Neural progenitor cell (in vitro differentiated cells): ENCODE data around the gene OMP. TPM values are rescaled to one million over a fixed set of nuclear protein-coding genes. Genes with fewer than 3 reads are reported as not detected.

Source experiments
- DNase-seq: peaks from one replicate; pipeline ENCODE4 v3.0.0-alpha.2; 2016; ENCODE audit warnings: low spot score
- H2AFZ ChIP-seq: fragments of 200-600 bp; sonication (generic); replicated peaks from 2 replicates; pipeline ENCODE4 v1.6.1; 2016; ENCODE audit warnings: antibody characterized with exemption
- H3F3A ChIP-seq: fragments of 200-600 bp; sonication (generic); 2 replicates; pipeline ENCODE4 v1.6.1; 2016; ENCODE audit warnings: antibody characterized with exemption, low read depth
- H3K27ac ChIP-seq: fragments of 200-600 bp; sonication (generic); 2 replicates; pipeline ENCODE4 v1.5.1; 2016; ENCODE audit warnings: mild to moderate bottlenecking
- H3K27me3 ChIP-seq: fragments of 200-600 bp; sonication (generic); 2 replicates; pipeline ENCODE4 v1.6.1; 2016; ENCODE audit warnings: mild to moderate bottlenecking, moderate library complexity
- H3K36me3 ChIP-seq: fragments of 200-600 bp; sonication (generic); 2 replicates; pipeline ENCODE4 v1.5.1; 2016
- H3K4me1 ChIP-seq: fragments of 200-600 bp; sonication (generic); 2 replicates; pipeline ENCODE4 v1.6.1; 2016; ENCODE audit warnings: mixed run types
- H3K4me2 ChIP-seq: fragments of 200-600 bp; sonication (generic); 2 replicates; pipeline ENCODE4 v1.6.1; 2016
- H3K4me3 ChIP-seq: fragments of 200-600 bp; sonication (generic); 2 replicates; pipeline ENCODE4 v1.5.1; 2016
- H3K79me2 ChIP-seq: fragments of 200-600 bp; sonication (generic); 2 replicates; pipeline ENCODE4 v1.6.1; 2016; ENCODE audit warnings: low read depth
- H3K9ac ChIP-seq: fragments of 200-600 bp; sonication (generic); 2 replicates; pipeline ENCODE4 v1.6.1; 2016
- H3K9me3 ChIP-seq: fragments of 200-600 bp; sonication (generic); 2 replicates; pipeline ENCODE4 v1.5.1; 2016; ENCODE audit warnings: low read depth
- H4K20me1 ChIP-seq: fragments of 200-600 bp; sonication (generic); 2 replicates; pipeline ENCODE4 v1.6.1; 2016; ENCODE audit warnings: low read depth
- H3K27ac Mint-ChIP-seq: 3 replicates; pipeline ENCODE4 v1.8.0; 2021; ENCODE audit warnings: mixed read lengths
- H3K27me3 Mint-ChIP-seq: 2 replicates; pipeline ENCODE4 v1.8.0; 2022; ENCODE audit warnings: low read depth, mild to moderate bottlenecking, inconsistent platforms, moderate library complexity, mixed read lengths; ENCODE audit not compliant: insufficient read depth
- H3K36me3 Mint-ChIP-seq: 3 replicates; pipeline ENCODE4 v1.8.0; 2021; ENCODE audit warnings: mixed read lengths
- H3K4me1 Mint-ChIP-seq: 3 replicates; pipeline ENCODE4 v1.8.0; 2021; ENCODE audit warnings: mixed read lengths
- H3K4me3 Mint-ChIP-seq: 3 replicates; pipeline ENCODE4 v1.8.0; 2021; ENCODE audit warnings: mild to moderate bottlenecking, moderate library complexity, mixed read lengths
- H3K9me3 Mint-ChIP-seq: 3 replicates; pipeline ENCODE4 v1.8.0; 2020; ENCODE audit warnings: mixed read lengths
- CTCF ChIP-seq: fragments of 200-600 bp; sonication (generic); IDR thresholded peaks from 2 replicates; pipeline ENCODE4 v1.5.1; 2017; ENCODE audit warnings: antibody characterized with exemption, mild to moderate bottlenecking
- EZH2 ChIP-seq: fragments of 200-600 bp; sonication (generic); IDR thresholded peaks from 2 replicates; pipeline ENCODE4 v1.6.1; 2017; ENCODE audit warnings: antibody characterized with exemption, mild to moderate bottlenecking, moderate library complexity
- EZH2phosphoT487 ChIP-seq: fragments of 200-600 bp; sonication (generic); IDR thresholded peaks from 2 replicates; pipeline ENCODE4 v1.6.1; 2017; ENCODE audit warnings: antibody characterized with exemption
- total RNA-seq: library from RNA; depleted of rRNA; stranded (reverse); fragments of >200 nt; gene quantifications from 2 replicates; pipeline ENCODE4 v1.2.3, GENCODE V29; 2015; ENCODE audit warnings: low replicate concordance

The OMP gene
- total RNA-seq, 1 donor from 2014 or later, result not detected

DNA sequence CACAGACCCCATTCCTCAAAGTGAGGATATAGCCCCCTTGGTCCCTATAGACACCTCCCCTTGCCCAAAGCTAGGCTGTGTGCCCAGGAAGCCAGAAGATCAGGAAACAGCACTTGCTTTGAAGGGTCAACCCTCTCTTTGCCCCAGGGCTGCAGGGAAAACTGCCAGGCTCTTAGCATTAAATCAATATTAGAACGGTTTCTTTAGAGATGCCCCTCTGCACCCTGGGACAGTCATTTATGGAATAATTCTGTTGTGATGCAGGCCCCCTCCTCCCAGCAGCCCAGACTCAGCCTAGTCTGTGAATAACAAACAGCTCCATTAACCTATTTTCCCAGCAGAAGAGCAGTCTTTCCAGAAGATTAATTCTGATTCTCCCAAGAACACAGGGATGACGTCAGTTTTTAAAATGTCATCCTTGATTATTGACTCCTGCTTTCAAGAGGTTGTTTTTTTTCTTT, 47.5 kb upstream of the OMP start:
- no peak overlapping the region for H3K9ac ChIP-seq
- Mint-ChIP-seq H3K36me3 (peaks cover 2% of the 10 kb centered on the region), H3K4me1 (peaks cover 5% of the 10 kb centered on the region), H3K27me3 (peaks cover 3% of the 10 kb centered on the region), H3K27ac (no peak overlapping the region), H3K9me3 (peaks cover 9% of the 10 kb centered on the region), H3K4me3 (no peak overlapping the region)
- no peak overlapping the region for H3K4me3 ChIP-seq
- TF ChIP-seq EZH2 (no peak), CTCF (no peak), EZH2phosphoT487 (no peak)
- no peak overlapping the region for H3K4me2 ChIP-seq
- DNase-seq, result no peak
- no peaks in the 10 kb centered on the region for H3K36me3 ChIP-seq
- H4K20me1 ChIP-seq, result no peaks in the 10 kb centered on the region
- H3K27ac ChIP-seq, result no peak overlapping the region
- no peaks in the 10 kb centered on the region for H3F3A ChIP-seq
- H3K79me2 ChIP-seq, result no peaks in the 10 kb centered on the region
- H3K9me3 ChIP-seq, result no peaks in the 10 kb centered on the region
- no peak overlapping the region for H2AFZ ChIP-seq
- no peaks in the 10 kb centered on the region for H3K27me3 ChIP-seq
- no peaks in the 10 kb centered on the region for H3K4me1 ChIP-seq

DNA sequence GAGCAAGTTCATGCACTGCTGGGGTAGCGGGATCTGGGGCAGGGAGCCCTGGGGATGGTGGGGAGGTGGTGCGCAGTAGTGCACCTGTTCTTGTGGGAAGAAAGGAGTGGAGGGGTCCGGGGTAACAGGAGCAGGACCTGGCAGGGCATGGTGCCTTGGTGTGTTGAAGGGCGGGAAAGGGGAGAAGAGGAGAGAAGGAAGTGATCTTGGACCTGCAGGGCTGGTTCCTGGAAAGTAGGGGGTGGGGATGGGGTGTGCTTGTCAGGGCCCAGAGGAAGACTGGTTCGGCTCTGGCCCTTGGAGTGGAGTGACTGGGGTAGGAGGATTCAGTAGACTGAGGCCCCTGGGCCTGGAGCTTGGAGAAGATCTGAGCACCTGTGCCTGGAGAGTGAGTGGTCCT, 46.7 kb upstream of the OMP start:
- peaks cover 9% of the 10 kb centered on the region for H3K9me3 Mint-ChIP-seq
- H3K4me3 Mint-ChIP-seq, result no peak overlapping the region
- H3K36me3 ChIP-seq, result no peaks in the 10 kb centered on the region
- no peaks in the 10 kb centered on the region for H3K4me1 ChIP-seq
- no peaks in the 10 kb centered on the region for H3F3A ChIP-seq
- H3K9ac ChIP-seq, result no peak overlapping the region
- peaks cover 5% of the 10 kb centered on the region for H3K4me1 Mint-ChIP-seq
- H3K4me3 ChIP-seq, result no peak overlapping the region
- no peak for DNase-seq
- TF ChIP-seq CTCF, result no peak
- TF ChIP-seq EZH2, result no peak
- no peak for TF ChIP-seq EZH2phosphoT487
- H3K4me2 ChIP-seq, result no peak overlapping the region
- H3K79me2 ChIP-seq, result no peaks in the 10 kb centered on the region
- no peak overlapping the region for H2AFZ ChIP-seq
- H3K36me3 Mint-ChIP-seq, result peaks cover 2% of the 10 kb centered on the region
- no peak overlapping the region for H3K27ac Mint-ChIP-seq
- peaks cover 3% of the 10 kb centered on the region for H3K27me3 Mint-ChIP-seq
- no peak overlapping the region for H3K27ac ChIP-seq
- H4K20me1 ChIP-seq, result no peaks in the 10 kb centered on the region
- no peaks in the 10 kb centered on the region for H3K9me3 ChIP-seq
- H3K27me3 ChIP-seq, result no peaks in the 10 kb centered on the region

DNA sequence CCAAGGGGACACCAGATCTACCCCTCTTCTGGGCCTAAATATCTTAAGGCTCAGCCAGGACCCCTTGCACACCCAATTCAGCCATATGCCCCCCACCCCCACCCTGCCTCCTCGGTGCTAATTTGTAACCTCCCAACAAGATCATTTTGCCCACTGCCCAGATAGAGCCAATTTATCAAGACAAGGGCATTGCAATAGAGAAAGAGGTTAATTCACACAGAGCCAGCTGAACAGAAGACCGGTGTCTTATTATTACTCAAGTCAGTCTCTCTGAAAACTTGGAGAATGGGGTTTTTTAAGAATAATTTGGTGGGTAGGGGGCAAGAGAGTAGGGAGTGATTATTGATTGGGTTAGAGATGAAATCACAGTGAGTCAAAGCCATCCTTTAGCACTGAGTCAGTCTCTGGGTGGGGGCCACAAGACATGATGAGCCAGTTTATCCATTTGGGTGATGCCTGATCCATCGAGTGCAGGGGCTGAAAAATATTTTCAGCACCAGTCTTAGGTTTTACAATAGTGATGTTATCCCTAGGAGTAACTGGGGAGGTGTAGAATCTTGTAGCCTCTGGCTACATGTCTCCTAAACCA, 45.7 kb upstream of the OMP start:
- Histone ChIP-seq H3K4me2 (no peak overlapping the region), H3K9ac (no peak overlapping the region), H3K4me3 (no peak overlapping the region), H2AFZ (no peak overlapping the region), H3K27ac (no peak overlapping the region), H3F3A (no peaks in the 10 kb centered on the region), H4K20me1 (no peaks in the 10 kb centered on the region), H3K27me3 (no peaks in the 10 kb centered on the region), H3K36me3 (no peaks in the 10 kb centered on the region), H3K79me2 (no peaks in the 10 kb centered on the region), H3K9me3 (no peaks in the 10 kb centered on the region), H3K4me1 (no peaks in the 10 kb centered on the region)
- no peak overlapping the region for H3K4me3 Mint-ChIP-seq
- no peak for DNase-seq
- TF ChIP-seq CTCF (no peak), EZH2 (no peak), EZH2phosphoT487 (no peak)
- peaks cover 3% of the 10 kb centered on the region for H3K27me3 Mint-ChIP-seq
- peaks cover 2% of the 10 kb centered on the region for H3K36me3 Mint-ChIP-seq
- peaks cover 5% of the 10 kb centered on the region for H3K4me1 Mint-ChIP-seq
- peaks cover 15% of the 10 kb centered on the region for H3K9me3 Mint-ChIP-seq
- H3K27ac Mint-ChIP-seq, result no peak overlapping the region
